IPS-18a (cell line): ENCODE results near the gene AKAP9.

Experiments used
- H3K27ac ChIP-seq: one replicate; pipeline ENCODE4 v1.5.1; 2013; ENCODE audit warnings: low read length
- H3K27me3 ChIP-seq: one replicate; pipeline ENCODE4 v1.6.1; 2013; ENCODE audit warnings: mild to moderate bottlenecking, low read length; ENCODE audit not compliant: control insufficient read depth, insufficient read depth
- H3K36me3 ChIP-seq: one replicate; pipeline ENCODE4 v1.6.1; 2013; ENCODE audit warnings: low read depth, low read length; ENCODE audit not compliant: control insufficient read depth
- H3K4me1 ChIP-seq: one replicate; pipeline ENCODE4 v1.6.1; 2013; ENCODE audit warnings: low read depth, low read length; ENCODE audit not compliant: control insufficient read depth
- H3K4me3 ChIP-seq: one replicate; pipeline ENCODE4 v1.5.1; 2013; ENCODE audit warnings: low read length
- H3K9ac ChIP-seq: one replicate; pipeline ENCODE4 v1.6.1; 2013; ENCODE audit warnings: mild to moderate bottlenecking, low read length, moderate library complexity
- H3K9me3 ChIP-seq: one replicate; pipeline ENCODE4 v1.6.1; 2013; ENCODE audit warnings: low read depth, low read length; ENCODE audit not compliant: control insufficient read depth

AKAP9 gene

GRCh38 chr7:92044148-92044547 lies 103.5 kb downstream of the AKAP9 start:
- no peaks in the 10 kb centered on the region for H3K9me3 ChIP-seq
- H3K27ac ChIP-seq = no peak overlapping the region
- H3K36me3 ChIP-seq = peaks cover 23% of the 10 kb centered on the region
- no peak overlapping the region for H3K9ac ChIP-seq
- H3K27me3 ChIP-seq = no peaks in the 10 kb centered on the region
- no peaks in the 10 kb centered on the region for H3K4me1 ChIP-seq
- no peak overlapping the region for H3K4me3 ChIP-seq

- H3K4me1 ChIP-seq = no peaks in the 10 kb centered on the region
- no peaks in the 10 kb centered on the region for H3K9me3 ChIP-seq
- no peak overlapping the region for H3K4me3 ChIP-seq
- peaks cover 23% of the 10 kb centered on the region for H3K36me3 ChIP-seq
- H3K27ac ChIP-seq = no peak overlapping the region
- H3K9ac ChIP-seq = no peak overlapping the region
- no peaks in the 10 kb centered on the region for H3K27me3 ChIP-seq
These were observed 104.3 kb downstream of the AKAP9 start for GRCh38 chr7:92044940-92045339.

DNA sequence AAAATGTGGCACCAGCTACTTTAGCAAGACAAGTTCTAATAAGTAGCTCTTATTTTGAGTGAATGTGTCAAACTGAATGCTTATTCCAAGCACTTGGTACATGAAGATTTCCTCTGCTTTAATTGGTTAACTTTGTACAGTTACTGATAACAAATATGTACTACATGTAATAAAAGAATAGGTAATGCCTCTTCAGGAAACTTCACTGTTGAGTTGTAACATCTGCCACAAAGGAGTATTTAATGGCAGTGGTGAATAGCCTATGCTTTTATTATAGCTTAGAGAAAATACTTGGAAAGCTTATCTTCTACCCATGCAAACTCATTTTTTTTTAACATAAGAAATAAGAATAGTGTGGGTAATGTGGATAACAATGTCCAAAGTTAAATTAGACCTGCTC lies 111.0 kb downstream of the AKAP9 start:
- Histone ChIP-seq H3K4me3 (no peak overlapping the region), H3K36me3 (peaks cover 9% of the 10 kb centered on the region), H3K27ac (no peak overlapping the region), H3K27me3 (no peaks in the 10 kb centered on the region), H3K9ac (no peak overlapping the region), H3K9me3 (no peaks in the 10 kb centered on the region), H3K4me1 (no peaks in the 10 kb centered on the region)

DNA sequence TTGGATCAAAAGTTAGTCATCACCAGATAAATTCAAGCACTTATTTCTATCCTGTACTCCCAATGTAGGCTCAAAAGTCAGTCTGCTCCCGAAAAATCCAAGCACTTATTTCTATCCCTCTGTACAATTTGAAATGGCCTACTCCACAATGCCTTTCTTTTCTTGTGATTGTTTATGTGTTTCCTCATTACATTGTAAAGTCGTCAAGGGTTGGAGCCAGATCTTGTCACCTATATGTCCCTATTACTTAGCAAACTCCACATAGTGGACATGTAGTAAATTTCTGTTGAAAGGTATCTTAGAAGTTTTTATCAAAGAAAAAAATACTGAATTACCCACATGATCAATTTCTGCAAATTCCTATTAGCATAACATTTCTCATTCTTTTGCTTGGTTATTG lies 111.5 kb downstream of the AKAP9 start:
- Histone ChIP-seq H3K9me3 (no peaks in the 10 kb centered on the region), H3K4me3 (no peak overlapping the region), H3K27me3 (no peaks in the 10 kb centered on the region), H3K9ac (no peak overlapping the region), H3K27ac (no peak overlapping the region), H3K4me1 (peaks cover under 1% of the 10 kb centered on the region), H3K36me3 (peaks cover 5% of the 10 kb centered on the region)

- H3K4me1 ChIP-seq = peaks cover 6% of the 10 kb centered on the region
- H3K9me3 ChIP-seq = no peaks in the 10 kb centered on the region
- no peak overlapping the region for H3K4me3 ChIP-seq
- H3K36me3 ChIP-seq = peaks cover 5% of the 10 kb centered on the region
- H3K27me3 ChIP-seq = no peaks in the 10 kb centered on the region
- no peak overlapping the region for H3K27ac ChIP-seq
- no peak overlapping the region for H3K9ac ChIP-seq
These were observed 112.0 kb downstream of the AKAP9 start for GRCh38 chr7:92052684-92053083.

GRCh38 chr7:92053312-92053711 lies 112.7 kb downstream of the AKAP9 start:
- Histone ChIP-seq H3K4me1 (peaks cover 6% of the 10 kb centered on the region), H3K27ac (no peak overlapping the region), H3K9ac (no peak overlapping the region), H3K27me3 (no peaks in the 10 kb centered on the region), H3K9me3 (no peaks in the 10 kb centered on the region), H3K36me3 (peaks cover 5% of the 10 kb centered on the region), H3K4me3 (no peak overlapping the region)

DNA sequence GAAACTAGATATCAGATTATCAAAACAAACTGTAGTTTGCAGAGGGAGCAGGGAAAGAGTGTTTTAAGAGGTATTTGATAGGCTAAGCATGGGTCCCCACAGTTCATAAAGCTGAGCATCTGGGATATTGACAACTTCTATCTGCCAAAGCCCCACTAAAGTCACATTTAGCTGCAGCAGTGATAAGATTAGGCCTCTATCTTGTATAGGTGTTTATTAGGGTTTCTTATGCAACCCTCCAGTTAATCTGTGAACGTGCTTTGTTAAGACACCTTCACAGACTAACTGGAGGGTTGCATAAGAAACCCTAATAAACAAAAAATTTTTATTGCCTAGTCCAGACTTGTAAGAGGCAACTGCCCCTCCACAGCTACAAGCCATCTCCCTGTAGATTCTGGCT lies 115.6 kb downstream of the AKAP9 start:
- Histone ChIP-seq H3K4me1 (peaks cover 6% of the 10 kb centered on the region), H3K27me3 (no peaks in the 10 kb centered on the region), H3K36me3 (peaks cover 5% of the 10 kb centered on the region), H3K9ac (no peak overlapping the region), H3K27ac (no peak overlapping the region), H3K9me3 (no peaks in the 10 kb centered on the region), H3K4me3 (no peak overlapping the region)

DNA sequence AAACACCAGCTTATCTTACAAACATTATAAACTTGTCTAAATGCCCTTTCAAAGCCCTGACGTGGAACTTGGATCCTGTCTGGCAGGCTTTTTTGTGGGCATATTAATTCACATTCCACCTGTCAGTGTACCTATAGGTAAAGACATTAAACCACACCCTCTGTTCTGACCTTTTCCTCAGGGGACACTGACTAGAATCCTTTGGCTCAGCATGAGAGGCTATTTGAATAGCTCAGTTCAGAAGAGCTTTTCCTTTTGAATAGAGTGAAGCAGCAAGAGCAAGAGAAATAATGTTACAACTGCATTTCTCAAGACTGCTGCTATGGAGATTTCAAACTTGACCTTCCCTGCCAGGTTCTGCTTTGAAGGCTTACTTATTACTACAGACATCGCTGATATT lies 116.7 kb downstream of the AKAP9 start:
- Histone ChIP-seq H3K4me3 (no peak overlapping the region), H3K9ac (no peak overlapping the region), H3K36me3 (peaks cover 5% of the 10 kb centered on the region), H3K27me3 (no peaks in the 10 kb centered on the region), H3K4me1 (peaks cover 6% of the 10 kb centered on the region), H3K27ac (no peak overlapping the region), H3K9me3 (no peaks in the 10 kb centered on the region)

GRCh38 chr7:92058040-92058439 lies 117.4 kb downstream of the AKAP9 start:
- Histone ChIP-seq H3K4me3 (no peak overlapping the region), H3K9me3 (no peaks in the 10 kb centered on the region), H3K4me1 (peaks cover 6% of the 10 kb centered on the region), H3K36me3 (peaks cover 5% of the 10 kb centered on the region), H3K9ac (no peak overlapping the region), H3K27ac (no peak overlapping the region), H3K27me3 (no peaks in the 10 kb centered on the region)

DNA sequence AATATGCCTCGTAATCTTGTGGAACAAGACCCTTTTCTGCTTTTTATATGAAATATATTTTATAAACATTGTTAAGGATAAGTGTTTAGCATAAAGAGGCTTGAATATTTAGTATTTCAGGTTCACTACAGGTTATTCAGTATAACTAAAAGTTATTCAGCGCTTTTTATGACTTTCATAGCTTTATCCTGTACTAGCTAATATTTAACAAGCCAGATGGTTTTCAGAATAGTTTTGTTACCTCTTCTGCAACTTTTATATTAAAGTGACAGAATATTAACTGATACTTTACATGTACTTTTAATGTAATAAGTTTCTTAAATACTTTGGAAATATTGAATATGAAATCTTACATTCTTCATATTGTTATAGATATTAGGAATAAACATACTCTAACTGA lies 118.2 kb downstream of the AKAP9 start:
- H3K4me1 ChIP-seq = peaks cover 6% of the 10 kb centered on the region
- H3K9ac ChIP-seq = no peak overlapping the region
- H3K27me3 ChIP-seq = no peaks in the 10 kb centered on the region
- H3K9me3 ChIP-seq = no peaks in the 10 kb centered on the region
- H3K4me3 ChIP-seq = no peak overlapping the region
- no peaks in the 10 kb centered on the region for H3K36me3 ChIP-seq
- no peak overlapping the region for H3K27ac ChIP-seq

GRCh38 chr7:92061154-92061553 lies 120.5 kb downstream of the AKAP9 start:
- no peaks in the 10 kb centered on the region for H3K9me3 ChIP-seq
- peaks cover 3% of the 10 kb centered on the region for H3K36me3 ChIP-seq
- no peak overlapping the region for H3K4me3 ChIP-seq
- no peak overlapping the region for H3K27ac ChIP-seq
- H3K9ac ChIP-seq = no peak overlapping the region
- H3K27me3 ChIP-seq = no peaks in the 10 kb centered on the region
- H3K4me1 ChIP-seq = peaks cover 6% of the 10 kb centered on the region

GRCh38 chr7:92064438-92065029 lies 123.9 kb downstream of the AKAP9 start:
- Histone ChIP-seq H3K4me3 (no peak overlapping the region), H3K9ac (no peak overlapping the region), H3K27ac (no peak overlapping the region), H3K9me3 (no peaks in the 10 kb centered on the region), H3K27me3 (no peaks in the 10 kb centered on the region), H3K36me3 (peaks cover 5% of the 10 kb centered on the region), H3K4me1 (no peaks in the 10 kb centered on the region)
